Measurements from ENCODE around the gene ATP2B3. TPM values are rescaled to one million over a fixed set of nuclear protein-coding genes. Genes with fewer than 3 reads are reported as not detected.

Gene ATP2B3
- total and polyA plus RNA-seq, 2 experiments from 2014 or later, result 0.17 TPM; not detected in 1

GRCh38 chrX:153486171-153486570 is 31.3 kb upstream of the ATP2B3 start:
- ATAC-seq (no peak), DNase-seq (ENCODE audit: low spot score) (no peak)
- H2AFZ ChIP-seq, result no peak overlapping the region
- H3K27me3 ChIP-seq (ENCODE audit: insufficient read depth), result no peaks in the 10 kb centered on the region
- peaks cover 4% of the 10 kb centered on the region for H3K27me3 Mint-ChIP-seq (ENCODE audit: insufficient read depth, low read depth, poor library complexity)
- no peaks in the 10 kb centered on the region for H3K79me2 ChIP-seq (replicated peaks; ENCODE audit: insufficient read depth)
- H3K4me3 Mint-ChIP-seq, result no peak overlapping the region
- H3K9me2 ChIP-seq (ENCODE audit: insufficient read depth), result no peaks in the 10 kb centered on the region
- H3K4me2 ChIP-seq, result no peak overlapping the region
- no peak overlapping the region for H3K27ac ChIP-seq (ENCODE audit: low read depth)
- no peaks in the 10 kb centered on the region for H3K9me3 Mint-ChIP-seq
- H3K4me1 Mint-ChIP-seq, result no peaks in the 10 kb centered on the region
- no peak overlapping the region for H3K27ac Mint-ChIP-seq
- no peaks in the 10 kb centered on the region for H3K36me3 Mint-ChIP-seq (ENCODE audit: low read depth)
- no peaks in the 10 kb centered on the region for H4K20me1 ChIP-seq (replicated peaks; ENCODE audit: insufficient read depth)
- H3F3A ChIP-seq (replicated peaks; ENCODE audit: low read depth), result no peaks in the 10 kb centered on the region
- H3K4me3 ChIP-seq, result no peak overlapping the region
- TF ChIP-seq EZH2phosphoT487 (IDR thresholded peaks at IDR 0.05; ENCODE audit: unreplicated experiment), result no peak
- TF ChIP-seq NANOG (IDR thresholded peaks at IDR 0.05; ENCODE audit: borderline replicate concordance), result no peak
- TF ChIP-seq ZNF114 (CRISPR knock-in tag; IDR thresholded peaks at IDR 0.05), result no peak
- TF ChIP-seq EZH2 (IDR thresholded peaks at IDR 0.05; ENCODE audit: low read depth, unreplicated experiment), result no peak
- TF ChIP-seq REST (IDR thresholded peaks at IDR 0.05; ENCODE audit: unreplicated experiment), result no peak
- TF ChIP-seq STAT1 (IDR thresholded peaks at IDR 0.05; ENCODE audit: unreplicated experiment), result no peak
- no peak for TF ChIP-seq JUNB (IDR thresholded peaks at IDR 0.05; ENCODE audit: unreplicated experiment)
- H3K36me3 ChIP-seq (ENCODE audit: insufficient read depth), result no peaks in the 10 kb centered on the region
- H3K4me1 ChIP-seq (ENCODE audit: insufficient read depth), result no peaks in the 10 kb centered on the region

GRCh38 chrX:153487590-153488071 is 29.8 kb upstream of the ATP2B3 start:
- H3K4me2 ChIP-seq, result no peak overlapping the region
- H3K36me3 ChIP-seq (ENCODE audit: insufficient read depth), result no peaks in the 10 kb centered on the region
- no peak for ATAC-seq
- H3K4me3 Mint-ChIP-seq, result no peak overlapping the region
- no peaks in the 10 kb centered on the region for H3K36me3 Mint-ChIP-seq (ENCODE audit: low read depth)
- no peaks in the 10 kb centered on the region; the same call in 2 of the 3 replicates for H3K4me1 Mint-ChIP-seq
- peaks cover 4% of the 10 kb centered on the region for H3K27me3 Mint-ChIP-seq (ENCODE audit: insufficient read depth, low read depth, poor library complexity)
- no peaks in the 10 kb centered on the region for H3K9me2 ChIP-seq (ENCODE audit: insufficient read depth)
- H4K20me1 ChIP-seq (replicated peaks; ENCODE audit: insufficient read depth), result no peaks in the 10 kb centered on the region
- H3K27ac ChIP-seq (ENCODE audit: low read depth), result no peak overlapping the region
- no peaks in the 10 kb centered on the region for H3K9me3 Mint-ChIP-seq
- no peak overlapping the region for H3K27ac Mint-ChIP-seq
- H3F3A ChIP-seq (replicated peaks; ENCODE audit: low read depth), result no peaks in the 10 kb centered on the region
- no peak overlapping the region for H3K4me3 ChIP-seq
- H3K4me1 ChIP-seq (ENCODE audit: insufficient read depth), result no peaks in the 10 kb centered on the region
- no peaks in the 10 kb centered on the region for H3K79me2 ChIP-seq (replicated peaks; ENCODE audit: insufficient read depth)
- H3K27me3 ChIP-seq (ENCODE audit: insufficient read depth), result no peaks in the 10 kb centered on the region
- DNase-seq (ENCODE audit: low spot score), result no peak
- H2AFZ ChIP-seq, result no peak overlapping the region
- TF ChIP-seq ZNF331 (CRISPR knock-in tag; IDR thresholded peaks at IDR 0.05; ENCODE audit: low read depth) (no peak), JUNB (IDR thresholded peaks at IDR 0.05; ENCODE audit: unreplicated experiment) (no peak), ZNF462 (CRISPR knock-in tag; IDR thresholded peaks at IDR 0.05) (no peak), POLR2AphosphoS5 (IDR thresholded peaks at IDR 0.05; ENCODE audit: low read depth) (no peak)

Measured in GM23338 (cell line).